A549 (cell line): ENCODE measurements around the gene DIO1.

Source experiments
- CBX8 ChIP-seq: fragments of 200-600 bp; sonication (generic); IDR thresholded peaks from 2 replicates; pipeline ENCODE4 v1.6.1; 2016
- CTCF ChIP-seq: fragments of >200 bp; sonication (Bioruptor Twin); formaldehyde crosslinking; IDR thresholded peaks from 3 replicates; pipeline ENCODE4 v1.5.1; 2016
- EHMT2 ChIP-seq: fragments of 200-600 bp; sonication (generic); IDR thresholded peaks from 2 replicates; pipeline ENCODE4 v1.6.1; 2016; ENCODE audit warnings: antibody characterized with exemption, low read depth, mild to moderate bottlenecking, moderate library complexity
- EP300 ChIP-seq, 2 experiments: fragments of >200 bp; sonication (Bioruptor Twin); formaldehyde crosslinking; IDR thresholded peaks; 2 replicates in 1 of 2; 3 replicates in 1 of 2; pipeline ENCODE4 v1.6.1; 2016 to 2017
- JUNB ChIP-seq: fragments of >200 bp; sonication (Bioruptor Twin); formaldehyde crosslinking; IDR thresholded peaks from 2 replicates; pipeline ENCODE4 v1.6.1; 2016
- MYC ChIP-seq: IDR thresholded peaks from 2 replicates; pipeline ENCODE4 v1.6.1; 2012; ENCODE audit warnings: mild to moderate bottlenecking, inconsistent platforms, low read length, improper control_type of control experiment, borderline replicate concordance
- PBX3 ChIP-seq: IDR thresholded peaks from 2 replicates; pipeline ENCODE4 v1.6.1; 2012
- POLR2A ChIP-seq: IDR thresholded peaks from 2 replicates; pipeline ENCODE4 v1.6.1; 2012; ENCODE audit warnings: mild to moderate bottlenecking, low read length
- REST ChIP-seq: fragments of 200-600 bp; sonication (generic); IDR thresholded peaks from 2 replicates; pipeline ENCODE4 v1.6.1; 2016; ENCODE audit warnings: antibody characterized with exemption, mild to moderate bottlenecking, moderate library complexity
- SMC3 ChIP-seq: fragments of >200 bp; sonication (Bioruptor Twin); formaldehyde crosslinking; IDR thresholded peaks from 3 replicates; pipeline ENCODE4 v1.6.1; 2018; ENCODE audit warnings: inconsistent platforms
- ZC3H11A ChIP-seq: fragments of 450-650 bp; IDR thresholded peaks from 2 replicates; pipeline ENCODE4 v1.6.1; 2014; ENCODE audit warnings: antibody characterized with exemption, mild to moderate bottlenecking

- TF ChIP-seq SMC3, result no peak
- no peak for TF ChIP-seq REST
- peak; percentile 68 for TF ChIP-seq POLR2A
- no peak for TF ChIP-seq EP300 (IDR thresholded peaks at IDR 0.05)
- no peak for TF ChIP-seq PBX3
- TF ChIP-seq JUNB, result no peak
- TF ChIP-seq CBX8, result no peak
- TF ChIP-seq CTCF, result no peak
- no peak for TF ChIP-seq ZC3H11A
- TF ChIP-seq EHMT2, result no peak
- no peak for TF ChIP-seq MYC
Observed at GRCh38 chr1:53945433-53946251, 51.7 kb downstream of the DIO1 start, which contains the start of gene IFT25.
